A172 (cell line): ENCODE results near the gene MST1R. TPM values are rescaled to one million over a fixed set of nuclear protein-coding genes. Genes with fewer than 3 reads are reported as not detected.

Experiments
- DNase-seq: peaks from one replicate; pipeline ENCODE4 v3.0.0-alpha.2; 2015; ENCODE audit warnings: low spot score
- total RNA-seq: library from RNA; depleted of rRNA; stranded (reverse); fragments of >200 nt; shearing (Covaris generic); gene quantifications from 2 replicates; pipeline ENCODE4 v1.2.3, GENCODE V29; 2014

Gene MST1R
- total RNA-seq, 1 experiment from 2014 or later: 1.9 TPM

DNA sequence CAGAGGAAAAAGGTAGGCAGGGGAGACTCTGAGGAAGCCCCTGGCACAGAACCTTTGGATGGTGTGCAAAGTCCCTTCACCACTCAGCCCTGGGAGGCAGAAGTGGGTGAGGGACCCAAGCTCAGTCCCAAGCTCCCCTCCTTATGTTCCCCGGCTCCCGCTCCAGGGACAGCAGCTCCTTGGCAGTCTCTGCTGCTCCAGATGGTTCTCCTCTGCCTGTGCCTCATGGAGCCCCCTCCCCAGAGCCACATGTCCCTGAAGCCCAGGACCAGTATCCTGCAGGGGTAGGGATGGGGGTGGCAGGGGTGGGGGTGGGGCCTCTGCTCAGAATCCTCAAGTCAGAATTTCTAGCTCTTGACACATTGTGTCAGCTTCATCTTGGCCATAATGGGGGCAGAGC lies 26.0 kb downstream of the MST1R start:
- DNase-seq: no peak

GRCh38 chr3:49876567-49876966 lies 27.1 kb downstream of the MST1R start:
- no peak for DNase-seq

DNA sequence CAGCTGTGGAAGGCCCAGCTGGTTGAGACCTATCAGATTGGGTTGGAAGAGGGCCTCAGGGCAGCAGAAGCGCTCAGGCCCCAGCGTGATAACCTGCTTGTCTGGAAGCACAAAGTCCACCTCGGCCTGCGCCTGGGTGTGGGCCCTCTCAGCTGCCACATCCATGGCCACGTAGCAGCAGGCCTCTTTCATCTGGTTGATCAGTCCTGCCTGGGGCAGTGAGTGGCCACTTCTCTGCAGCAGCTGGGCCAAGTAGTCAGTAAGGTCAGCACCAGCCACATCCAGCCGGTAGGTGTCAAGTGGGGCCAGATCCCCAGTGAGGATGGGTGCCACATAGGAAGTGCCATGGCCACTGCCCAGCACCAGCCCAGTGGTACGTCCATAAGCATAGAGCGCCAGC lies 30.1 kb downstream of the MST1R start:
- DNase-seq: no peak

DNA sequence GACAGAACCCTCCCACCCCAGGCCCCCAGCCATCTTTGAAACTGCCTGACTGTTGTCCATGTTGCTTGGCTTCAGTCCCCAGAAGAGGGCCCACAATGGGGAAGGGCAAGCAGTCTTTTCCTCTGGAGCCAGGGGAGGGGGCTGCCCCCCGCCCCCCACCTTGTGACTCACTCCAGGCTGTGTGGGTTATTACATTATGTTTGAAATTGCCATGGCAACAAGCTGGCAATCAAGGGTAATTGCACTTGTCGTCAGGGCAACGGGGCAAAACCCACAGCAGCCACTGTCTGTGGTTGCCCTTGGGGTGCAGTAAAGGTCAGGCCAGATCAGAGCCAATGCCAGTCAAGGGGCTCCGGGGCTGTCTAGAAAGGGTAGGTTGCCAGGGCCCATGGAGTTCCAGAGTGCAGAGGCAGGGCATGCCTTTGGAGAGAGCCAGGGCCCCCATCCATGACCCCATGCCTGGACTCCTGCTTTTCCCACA lies 30.8 kb downstream of the MST1R start:
- no peak for DNase-seq

GRCh38 chr3:49871531-49872153 lies 32.0 kb downstream of the MST1R start:
- DNase-seq: no peak

DNA sequence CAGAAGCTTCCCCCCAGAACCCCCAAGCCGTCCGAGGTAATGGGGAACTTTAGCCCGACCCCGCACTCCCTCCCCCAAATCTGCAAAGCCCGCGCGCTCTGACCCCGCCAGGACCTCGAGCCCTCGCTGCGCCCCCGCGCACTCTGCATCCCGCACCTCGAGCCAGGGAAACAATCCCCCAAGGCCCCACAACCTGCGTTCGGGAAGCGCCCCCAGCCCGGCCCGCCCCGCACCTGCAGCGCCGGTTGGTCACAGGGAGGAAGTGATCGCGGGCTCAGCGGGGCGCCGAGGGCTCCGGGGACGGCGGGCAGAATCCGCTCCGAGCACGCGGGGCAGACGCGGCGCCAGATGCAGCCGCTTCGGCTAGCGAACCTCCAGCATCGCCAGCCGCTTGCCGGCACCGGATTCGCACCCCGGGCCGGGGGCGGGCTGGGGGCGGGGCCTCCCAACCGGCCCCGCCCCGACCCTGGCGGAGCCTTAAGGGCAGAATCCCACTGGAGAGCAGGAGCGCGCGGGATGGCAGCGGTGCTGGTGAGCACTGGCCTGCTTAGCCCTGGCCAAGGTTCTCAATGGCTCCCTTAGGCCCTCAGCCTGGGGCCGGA lies 34.0 kb downstream of the MST1R start, which contains the start of gene CAMKV:
Gene CAMKV (minus strand): TSS at position 382 of the 602 bp plus-strand sequence. CDS start 7,518 bp downstream, outside the sequence.
- DNase-seq: no peak

DNA sequence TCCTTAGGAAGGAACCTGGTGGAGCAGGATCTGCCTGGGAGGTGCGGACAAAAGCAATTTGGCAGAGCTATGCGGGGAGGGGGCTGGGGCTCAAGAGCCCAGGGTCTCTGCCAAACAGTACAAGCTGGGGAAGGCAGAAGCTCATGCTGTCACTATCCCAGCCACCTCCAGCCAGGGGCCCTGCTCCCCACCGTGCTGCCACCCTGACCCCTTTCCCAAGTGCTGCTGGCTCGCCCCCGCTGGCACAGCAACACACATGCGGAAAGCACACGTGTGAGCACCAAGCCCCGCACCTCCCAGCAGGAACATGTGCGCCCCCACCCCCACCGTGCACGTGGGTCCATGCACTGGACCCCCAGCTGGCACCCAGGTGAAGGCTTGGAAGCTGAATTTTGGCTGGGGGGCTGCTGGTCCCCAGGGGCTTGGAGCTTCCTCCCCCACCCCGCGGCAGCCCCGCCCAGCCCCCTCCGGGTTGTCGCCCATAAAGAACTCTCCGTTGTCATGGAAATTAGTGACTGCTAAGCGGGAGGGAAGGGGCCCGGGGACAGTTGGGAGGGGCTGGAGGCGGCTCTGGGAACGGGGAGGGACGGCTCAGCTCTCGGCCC lies 34.7 kb downstream of the MST1R start:
- DNase-seq: no peak

GRCh38 chr3:49867871-49868321 lies 35.8 kb downstream of the MST1R start:
- DNase-seq: peak; percentile 30

DNA sequence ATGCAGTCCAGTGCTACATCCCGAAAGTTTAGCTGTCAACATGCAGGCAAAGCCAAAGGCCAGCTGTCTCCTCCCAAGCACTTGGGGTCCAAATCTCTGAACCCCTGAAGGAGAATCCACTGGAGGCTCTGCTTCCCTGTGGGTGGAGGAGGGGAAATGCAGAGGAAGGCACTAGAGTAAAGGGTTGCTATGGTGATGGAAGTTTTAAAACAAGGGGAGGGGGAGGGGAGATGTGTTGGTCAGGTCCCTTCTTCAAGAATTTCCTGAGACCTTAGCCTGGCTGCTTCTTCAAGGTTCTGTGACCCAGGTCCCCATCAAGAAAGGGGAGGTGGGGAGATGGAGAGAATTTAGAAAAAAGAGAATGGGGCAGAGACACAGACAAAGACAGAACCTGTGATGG lies 36.3 kb downstream of the MST1R start:
- no peak for DNase-seq

DNA sequence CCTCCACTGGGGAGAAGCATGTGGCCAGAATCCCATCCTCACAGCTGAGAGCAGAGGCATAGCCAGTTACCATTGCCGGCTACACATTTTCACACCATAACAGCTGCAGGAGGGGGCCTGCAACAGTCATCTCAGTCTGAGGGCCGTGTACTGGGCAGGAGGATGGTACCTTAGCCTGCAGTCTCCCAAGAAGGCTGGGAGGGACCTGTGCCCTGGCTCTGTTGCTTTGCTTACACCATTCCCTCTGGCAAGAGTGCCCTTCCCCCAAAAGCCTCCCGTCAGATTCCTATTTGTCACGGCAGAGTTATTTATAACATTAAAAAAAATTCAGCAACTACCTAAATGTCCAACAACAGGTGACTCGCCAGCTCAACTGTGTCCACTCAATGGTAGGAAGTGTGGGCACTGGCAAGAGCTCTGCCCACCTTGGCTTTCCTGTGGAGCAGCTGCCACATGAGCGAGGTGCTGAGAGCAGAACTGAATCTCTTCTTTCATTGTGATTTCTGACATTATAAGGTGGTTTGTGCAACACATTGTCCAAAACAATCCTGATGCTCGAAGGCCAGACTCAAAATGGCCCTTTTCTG lies 38.4 kb downstream of the MST1R start:
- DNase-seq: no peak

DNA sequence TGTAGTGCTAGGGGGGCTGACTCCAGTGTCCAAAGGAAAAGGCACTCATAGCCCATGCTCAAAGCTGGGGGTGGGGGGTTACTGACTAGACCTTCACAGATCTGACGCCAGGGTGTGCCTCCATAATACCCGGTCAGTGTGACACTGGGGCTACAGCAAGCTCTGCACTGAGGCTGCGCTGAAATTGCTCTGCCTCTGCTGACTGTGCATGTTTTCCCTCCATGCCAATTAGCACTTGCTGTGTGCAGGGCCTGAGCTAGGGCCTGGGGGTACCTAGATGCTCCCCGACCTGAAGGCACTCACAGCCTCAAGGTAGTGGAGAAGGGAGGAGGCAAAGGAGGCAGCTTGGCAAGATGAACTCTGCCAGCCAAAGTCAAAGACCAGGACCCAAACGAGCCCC lies 39.2 kb downstream of the MST1R start:
- DNase-seq: no peak

- DNase-seq: no peak
Measured at GRCh38 chr3:49859576-49860305, 43.9 kb downstream of the MST1R start.

GRCh38 chr3:49856181-49857005 lies 47.3 kb downstream of the MST1R start, which contains the start of gene TRAIP:
Gene TRAIP (minus strand): TSS chr3:49856564. CDS start chr3:49856453, 111 bp downstream.
- peak; percentile 85 for DNase-seq

DNA sequence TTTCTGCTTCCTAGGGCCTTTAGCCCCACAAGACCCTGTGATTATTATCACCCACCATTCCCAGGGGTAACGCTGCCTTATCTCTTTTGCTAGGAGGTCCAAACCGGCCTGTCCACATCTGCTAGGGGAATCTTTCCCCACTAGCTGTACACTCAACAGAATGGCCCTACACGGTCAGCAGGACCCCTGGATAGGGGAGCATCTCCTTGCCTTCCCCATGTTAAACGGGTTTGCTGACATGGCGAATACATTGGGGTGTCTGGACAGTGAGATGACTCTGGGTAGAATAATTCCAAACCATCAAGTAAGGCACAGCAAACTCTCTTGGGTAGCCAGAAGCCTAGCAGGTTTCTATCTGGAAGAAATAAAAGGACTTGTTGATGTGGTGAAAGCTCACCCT lies 48.0 kb downstream of the MST1R start:
- no peak for DNase-seq

DNA sequence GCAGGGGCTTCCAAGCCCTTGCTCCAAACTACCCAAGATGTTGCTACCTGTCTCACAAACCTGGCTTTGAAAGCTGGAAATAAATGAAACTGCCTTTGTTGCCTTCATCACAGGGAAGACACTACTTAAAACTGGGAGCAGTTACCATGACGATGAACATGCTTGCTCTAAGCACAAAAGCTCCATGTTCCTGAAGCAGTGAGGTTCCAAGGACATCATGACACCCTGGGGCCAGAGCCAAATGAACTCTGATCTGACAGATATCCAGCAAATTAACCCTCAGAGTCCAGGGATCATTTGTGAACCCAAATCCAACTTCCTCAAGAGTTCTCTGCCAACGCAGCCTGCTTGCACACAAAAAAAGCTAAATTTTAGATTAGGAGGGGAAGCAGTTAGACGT lies 58.0 kb downstream of the MST1R start:
- DNase-seq: no peak

DNA sequence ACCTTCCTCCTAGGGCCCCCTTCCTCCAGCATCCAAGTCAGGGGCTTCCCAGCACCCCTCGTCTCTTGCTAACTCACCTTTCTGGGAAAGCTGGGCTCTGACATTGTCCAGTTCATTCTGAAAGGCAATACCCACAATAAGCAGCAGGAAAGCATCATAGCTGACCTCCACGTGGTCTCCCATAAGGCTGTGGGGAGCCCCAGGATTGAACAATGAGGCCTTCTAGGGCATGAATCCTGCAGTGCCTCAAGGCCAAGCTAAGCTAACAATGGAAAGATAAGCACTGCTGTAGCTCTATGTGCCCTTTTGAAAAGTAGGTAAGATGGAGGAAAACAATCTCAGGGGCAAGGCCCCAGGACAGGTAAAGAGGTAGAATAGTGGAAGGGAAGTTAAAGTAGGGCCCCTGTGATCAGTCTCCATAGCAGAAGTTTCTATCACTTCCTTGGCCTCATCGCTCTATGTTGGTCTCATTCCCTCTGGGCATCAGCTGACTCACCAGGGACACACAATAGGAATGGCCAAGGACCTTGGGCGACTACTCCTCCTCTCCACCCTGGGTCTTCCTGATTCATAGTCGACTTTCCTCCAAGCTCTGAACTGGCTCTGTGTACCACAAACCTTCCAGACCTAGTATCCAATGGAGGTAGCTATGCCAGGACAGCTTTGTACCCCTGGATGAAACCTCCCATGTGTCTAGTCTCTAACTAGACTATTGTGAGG lies 59.0 kb downstream of the MST1R start:
- DNase-seq: no peak

GRCh38 chr3:49842843-49843517 lies 60.7 kb downstream of the MST1R start:
- no peak for DNase-seq

DNA sequence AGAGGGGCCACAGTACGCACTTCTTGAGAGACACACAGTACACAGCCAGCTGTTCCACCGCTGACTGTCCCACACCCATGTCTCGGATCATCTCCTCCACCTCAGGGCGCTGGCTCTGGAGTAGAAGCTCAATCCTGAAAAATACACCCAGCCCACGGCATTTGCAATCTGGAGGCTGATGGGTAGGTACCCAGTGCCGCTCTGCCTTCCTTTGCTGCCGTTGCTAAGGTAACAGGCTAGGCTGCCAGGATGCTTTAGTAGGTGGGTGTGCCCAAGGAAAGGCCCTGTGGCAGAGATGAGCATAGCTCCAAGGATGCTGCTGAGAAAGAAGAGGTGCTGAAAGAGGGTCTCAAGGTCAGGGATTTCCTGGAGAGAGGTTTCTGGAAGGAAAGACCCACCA lies 61.9 kb downstream of the MST1R start:
- DNase-seq: no peak

DNA sequence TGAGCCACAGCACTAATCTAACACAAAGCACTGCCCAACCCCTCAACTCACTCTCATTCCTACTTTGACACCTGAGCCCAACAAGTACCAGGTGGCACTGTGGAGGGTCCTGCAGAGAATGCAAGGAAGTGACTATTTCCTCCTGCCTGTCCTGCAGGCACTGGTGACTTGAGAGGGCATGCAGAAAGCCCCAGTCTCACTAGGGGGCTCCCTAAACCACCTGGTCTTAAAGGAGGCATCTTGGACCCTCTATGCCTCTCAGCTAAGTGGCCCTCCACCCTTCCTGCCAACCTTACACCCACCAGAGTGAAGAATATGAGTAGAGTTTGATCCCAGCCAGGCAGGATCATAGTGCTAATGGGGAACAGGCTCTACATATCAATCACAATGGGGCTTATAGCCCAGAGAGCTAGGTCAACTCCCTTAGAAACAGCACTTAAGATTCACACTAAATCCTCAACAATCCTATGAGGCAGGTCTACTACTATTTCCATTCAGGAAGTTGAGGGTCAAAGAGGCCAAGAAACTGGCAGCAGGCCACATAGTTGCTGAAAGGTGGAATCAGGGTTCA lies 62.5 kb downstream of the MST1R start:
- DNase-seq: no peak
